Gastroesophageal sphincter (tissue), 3 donors: ENCODE results near the gene ADORA2A.

Source experiments
- CTCF ChIP-seq, 4 experiments: fragments of 200-600 bp in 2 of 4; fragments of 450-650 bp in 2 of 4; sonication (generic) in 1 of 4; IDR thresholded peaks; one replicate each; pipeline ENCODE4 v1.5.1; 2017 to 2019; ENCODE audit warnings: antibody characterized with exemption in 4 of 4, mild to moderate bottlenecking in 2 of 4, moderate library complexity in 2 of 4
- EP300 ChIP-seq: sonication (generic); formaldehyde crosslinking; IDR thresholded peaks from one replicate; pipeline ENCODE4 v1.6.1; 2017; ENCODE audit warnings: antibody characterized with exemption, mild to moderate bottlenecking
- POLR2A ChIP-seq, 2 donors: fragments of 450-650 bp; IDR thresholded peaks; one replicate each; pipeline ENCODE4 v1.6.1; 2017; ENCODE audit warnings: antibody characterized with exemption in 2 of 2, mild to moderate bottlenecking in 2 of 2, moderate library complexity in 1 of 2
- POLR2AphosphoS5 ChIP-seq: sonication (generic); formaldehyde crosslinking; IDR thresholded peaks from one replicate; pipeline ENCODE4 v1.6.1; 2017; ENCODE audit warnings: antibody characterized with exemption

GRCh38 chr22:24393848-24394247 lies 33.6 kb upstream of the ADORA2A start:
- no peak for TF ChIP-seq CTCF (IDR thresholded peaks at IDR 0.05)
- no peak for TF ChIP-seq POLR2A (IDR thresholded peaks at IDR 0.05)
- TF ChIP-seq POLR2AphosphoS5, result no peak
- TF ChIP-seq EP300, result no peak
